ENCODE results near the gene THSD8. TPM values are rescaled to one million over a fixed set of nuclear protein-coding genes. Genes with fewer than 3 reads are reported as not detected.

The THSD8 gene
- polyA plus RNA-seq, 5 donors, result 4.2 to 10.2 (median 7.2) TPM

DNA sequence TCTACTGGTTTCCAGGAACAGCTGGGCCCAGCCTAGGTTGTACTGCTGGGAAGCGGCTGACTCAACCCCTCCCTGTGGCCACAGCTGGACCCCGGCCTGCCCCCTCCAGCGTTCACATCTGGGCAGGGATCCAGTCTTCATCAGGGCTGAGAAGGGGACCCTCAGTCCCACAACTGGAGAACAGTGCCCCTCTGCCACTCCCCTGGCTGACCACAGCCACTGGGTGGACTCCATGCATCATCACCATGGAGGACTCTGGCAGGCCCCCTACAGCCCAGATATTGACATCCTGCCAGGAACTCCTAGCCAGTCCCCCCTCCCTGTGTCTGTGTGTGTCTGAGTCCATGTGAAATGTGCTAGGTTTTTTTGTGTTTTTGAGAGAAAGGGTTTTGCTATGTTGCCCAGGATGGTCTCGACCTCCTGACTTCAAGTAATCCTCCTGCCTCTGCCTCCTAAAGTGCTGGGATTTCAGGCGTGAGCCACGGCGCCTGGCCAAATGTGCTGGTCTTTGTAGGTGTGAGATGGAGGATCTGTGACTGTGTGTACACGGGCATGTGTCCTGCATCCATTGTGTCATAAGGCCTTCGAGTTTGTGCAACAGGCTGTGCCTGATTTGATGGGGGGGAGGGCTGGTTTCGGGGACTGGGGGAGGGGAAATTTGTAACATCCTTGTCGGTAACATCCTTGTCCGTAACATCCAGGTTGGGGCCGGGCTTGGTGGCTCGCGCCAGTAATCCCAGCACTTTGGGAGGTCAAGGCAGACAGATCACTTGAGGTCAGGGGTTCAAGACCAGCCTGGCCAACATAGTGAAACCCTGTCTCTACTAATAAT is 22.5 kb upstream of the THSD8 start:
- peak; percentile 80 to 87 for DNase-seq

GRCh38 chr19:12782174-12782423 is 19.8 kb upstream of the THSD8 start:
- DNase-seq, result no peak

GRCh38 chr19:12782424-12783290 is 19.2 kb upstream of the THSD8 start:
- peak; percentile 86 to 88 for DNase-seq

DNA sequence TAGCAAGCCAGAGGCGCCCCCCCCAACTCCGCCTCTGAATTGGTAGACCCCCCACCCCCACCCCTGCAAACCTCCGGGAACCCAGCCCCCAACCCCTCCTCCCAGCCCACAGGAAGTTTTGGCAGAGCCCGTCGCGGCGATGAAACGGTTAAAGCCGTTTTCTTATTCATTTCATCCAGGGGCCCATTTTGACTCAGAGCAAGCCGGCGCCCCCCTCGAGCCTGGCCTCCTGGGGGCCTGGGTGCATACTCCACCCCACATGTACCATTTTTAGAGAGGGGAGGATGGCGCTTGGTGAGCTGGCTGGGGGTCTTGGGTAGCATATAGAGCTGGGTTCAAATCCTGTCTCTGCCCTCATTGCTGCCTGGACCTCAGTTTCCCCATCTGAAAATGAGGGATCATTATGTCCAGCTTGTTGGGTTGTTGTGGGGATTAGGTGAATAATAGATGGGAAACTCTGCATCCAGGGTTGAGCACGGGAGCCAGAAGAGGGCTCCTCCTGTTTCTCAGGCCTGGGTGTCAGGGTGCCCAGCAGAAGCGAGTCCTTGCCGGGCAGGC is 18.5 kb upstream of the THSD8 start:
- no peak for DNase-seq

GRCh38 chr19:12783849-12784393 is 17.9 kb upstream of the THSD8 start:
- DNase-seq, result no peak

- no peak for DNase-seq
Measured at GRCh38 chr19:12784394-12784870, 17.4 kb upstream of the THSD8 start.

DNA sequence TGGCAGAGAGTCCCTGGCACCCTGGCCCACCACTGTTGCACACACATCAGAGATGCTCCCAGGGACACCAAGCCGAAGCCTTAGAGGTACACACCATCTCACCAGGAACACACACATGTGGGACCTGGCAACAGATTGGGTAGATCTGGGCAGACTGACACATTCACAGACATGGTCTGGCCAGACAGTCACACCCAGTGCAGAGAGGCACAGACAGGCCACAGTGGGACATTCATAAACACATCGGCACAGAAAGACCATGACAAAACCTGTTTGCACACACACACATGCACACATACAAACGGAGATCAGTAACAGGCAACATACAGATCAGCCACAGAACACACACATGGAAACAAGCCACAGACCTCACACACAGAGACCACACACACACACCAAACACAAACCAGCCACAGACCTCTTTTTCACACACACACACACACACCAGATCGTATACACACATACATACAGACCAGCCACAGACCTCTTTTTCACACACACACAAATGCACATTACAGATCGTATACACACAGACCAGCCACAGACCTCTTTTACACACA is 16.9 kb upstream of the THSD8 start:
- peak in 1 of 2 donors; percentile 34 for DNase-seq

GRCh38 chr19:12785431-12786031 is 16.3 kb upstream of the THSD8 start:
- no peak for DNase-seq

DNA sequence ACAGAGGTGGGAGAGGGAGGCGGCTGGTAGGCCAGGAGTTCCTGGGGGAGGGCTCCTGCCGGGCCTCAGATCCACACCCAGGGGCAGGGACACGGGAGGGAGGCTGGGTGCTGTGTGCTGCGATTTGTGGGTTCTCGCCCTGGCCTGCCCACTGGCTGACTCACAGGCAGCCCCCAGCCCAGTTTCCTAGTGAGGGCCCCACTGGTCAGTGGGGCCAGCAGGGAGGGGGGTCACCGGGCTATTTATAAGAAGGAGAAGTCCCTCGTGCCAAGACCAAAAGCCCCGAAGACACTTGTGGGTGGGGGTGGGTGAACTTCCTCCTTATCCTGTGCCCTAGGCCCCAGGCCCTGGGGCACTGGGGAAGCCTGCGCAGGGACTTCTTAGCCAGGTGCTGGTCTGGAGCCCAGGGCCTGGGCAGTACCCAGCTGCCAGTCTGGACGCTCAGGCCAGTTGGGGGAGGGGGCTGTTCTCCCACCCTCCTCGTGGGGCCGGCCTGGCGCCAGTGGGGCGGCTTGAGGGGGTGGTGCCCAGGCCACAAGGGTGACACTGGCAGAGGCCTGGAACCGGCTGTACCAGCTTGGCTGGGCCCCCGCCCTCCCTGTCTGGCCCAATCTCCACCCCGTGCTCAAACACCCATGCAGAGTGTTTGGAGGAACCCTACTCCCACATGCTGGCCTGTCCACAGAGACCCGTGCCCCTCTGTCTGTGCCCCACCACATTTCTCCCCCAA is 15.6 kb upstream of the THSD8 start:
- peak in 1 of 2 donors; percentile 46 for DNase-seq

GRCh38 chr19:12786952-12787351 is 14.9 kb upstream of the THSD8 start:
- no peak for DNase-seq

DNA sequence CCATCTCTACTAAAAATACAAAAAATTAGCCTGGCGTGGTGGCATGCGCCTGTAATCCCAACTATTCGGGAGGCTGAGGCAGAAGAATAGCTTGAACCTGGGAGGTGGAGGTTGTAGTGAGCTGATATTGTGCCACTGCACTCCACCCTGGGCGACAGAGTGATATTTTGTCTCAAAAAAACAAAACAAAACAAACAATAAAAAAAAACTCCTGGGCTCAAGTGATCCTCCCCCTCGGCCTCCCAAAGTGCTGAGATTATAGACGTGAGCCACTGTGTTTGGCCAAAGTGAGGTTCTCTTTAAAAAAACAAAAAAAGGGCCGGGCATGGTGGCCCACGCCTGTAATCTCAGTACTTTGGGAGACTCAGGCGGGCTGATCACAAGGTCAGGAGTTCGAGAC is 14.4 kb upstream of the THSD8 start:
- no peak for DNase-seq

DNA sequence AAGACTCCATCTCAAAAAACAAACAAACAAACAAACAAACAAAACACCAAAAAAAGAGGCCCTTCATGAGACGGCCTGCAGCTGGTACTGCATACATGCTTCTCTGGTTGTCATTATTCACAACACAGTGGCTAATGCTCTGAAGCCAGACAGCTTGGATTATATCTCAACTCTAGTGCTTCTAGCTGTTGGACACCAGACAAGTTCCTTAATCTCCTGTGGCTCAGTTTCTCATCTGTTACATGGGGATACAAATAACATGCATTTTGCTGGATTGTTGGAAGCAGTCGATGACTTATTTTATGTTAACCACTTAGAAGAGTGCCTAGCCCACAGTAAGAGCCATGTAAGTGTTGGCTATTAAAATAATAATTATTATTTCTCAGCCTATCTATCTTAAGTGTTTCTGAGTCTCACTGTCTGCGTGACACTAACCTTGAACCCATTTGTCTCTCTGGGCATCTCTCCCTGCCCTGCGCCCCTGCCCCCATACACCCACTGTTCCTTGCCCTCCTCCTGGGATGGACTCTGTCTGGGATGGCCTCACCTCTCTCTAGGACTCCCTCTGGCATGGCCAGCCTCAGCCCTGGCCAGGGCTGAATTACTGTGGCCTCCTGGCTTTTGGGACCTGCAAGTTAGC is 13.7 kb upstream of the THSD8 start:
- DNase-seq, result peak in 1 of 2 donors; percentile 50

GRCh38 chr19:12788682-12789097 is 13.2 kb upstream of the THSD8 start:
- DNase-seq, result peak; percentile 84

GRCh38 chr19:12789098-12789903 is 12.6 kb upstream of the THSD8 start:
- peak in 1 of 2 donors; percentile 39 for DNase-seq

DNA sequence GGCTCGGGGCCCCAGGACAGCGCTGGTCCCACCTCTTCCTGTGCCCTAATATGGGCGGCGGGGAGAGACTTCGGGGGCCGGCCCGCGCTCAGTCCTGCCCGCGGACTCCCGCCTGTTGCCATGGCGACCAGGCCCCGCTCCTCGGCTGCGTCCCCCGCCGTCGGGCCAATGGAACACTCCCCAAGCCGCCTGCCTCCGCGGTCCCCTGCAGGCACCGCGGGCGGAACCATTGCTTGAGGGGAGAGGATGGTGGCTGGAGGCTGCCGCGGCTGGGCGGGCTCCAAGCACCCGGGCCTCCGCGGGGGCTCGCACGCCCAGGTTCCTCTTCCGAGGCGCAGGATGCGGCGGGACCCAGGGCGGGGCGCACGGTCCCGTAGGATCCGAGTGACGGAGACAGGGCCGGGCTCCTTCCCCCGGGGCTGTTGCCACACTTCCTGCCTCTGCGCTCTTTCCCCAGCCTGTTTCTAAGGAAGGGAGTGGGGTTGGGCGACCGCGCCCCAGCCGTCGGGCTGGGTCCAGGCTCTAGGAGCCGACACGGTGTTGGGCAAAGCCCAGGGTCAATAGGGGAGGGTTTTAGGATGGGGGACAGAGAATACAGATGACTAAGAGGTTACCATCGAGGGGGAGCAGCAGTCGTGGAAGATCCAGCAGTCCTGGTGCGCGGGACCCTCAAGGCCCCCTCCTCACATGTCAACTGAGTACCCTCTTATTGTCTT is 11.8 kb upstream of the THSD8 start:
- peak; percentile 95 to 97 for DNase-seq

DNA sequence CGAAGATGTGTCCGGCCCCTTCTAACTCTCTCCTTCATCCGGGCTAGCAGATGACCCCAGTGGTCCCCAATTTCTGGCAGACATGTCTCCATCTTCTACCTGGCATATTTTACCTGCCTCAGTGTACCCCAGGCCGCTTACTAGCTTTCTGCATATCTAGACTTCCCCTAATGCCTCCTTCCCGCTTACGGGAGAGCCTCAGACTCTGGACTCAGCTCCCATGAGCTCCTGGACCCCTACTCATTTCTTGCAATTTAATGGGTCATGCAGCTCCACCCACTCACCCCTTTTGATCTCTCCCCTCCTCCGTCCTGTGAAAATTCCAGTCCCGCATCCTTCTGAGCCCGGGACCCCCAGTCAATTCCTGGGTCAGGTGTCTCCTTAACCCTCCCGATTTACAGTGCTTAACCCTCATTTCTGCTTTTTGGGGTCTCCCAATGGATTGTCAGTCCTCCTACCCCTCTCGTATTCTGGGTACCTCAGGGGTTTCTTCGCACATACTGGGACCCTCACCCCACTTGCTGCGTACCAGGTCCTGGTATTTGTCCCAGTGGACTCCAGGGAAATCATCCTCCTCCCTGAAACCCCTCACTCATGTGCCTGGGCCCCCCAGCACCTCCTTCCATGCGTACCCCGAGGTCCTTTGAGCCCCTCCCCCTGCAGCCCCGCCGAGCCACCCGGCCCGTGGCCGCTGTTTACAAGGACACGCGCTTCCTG is 11.1 kb upstream of the THSD8 start:
- DNase-seq, result no peak

DNA sequence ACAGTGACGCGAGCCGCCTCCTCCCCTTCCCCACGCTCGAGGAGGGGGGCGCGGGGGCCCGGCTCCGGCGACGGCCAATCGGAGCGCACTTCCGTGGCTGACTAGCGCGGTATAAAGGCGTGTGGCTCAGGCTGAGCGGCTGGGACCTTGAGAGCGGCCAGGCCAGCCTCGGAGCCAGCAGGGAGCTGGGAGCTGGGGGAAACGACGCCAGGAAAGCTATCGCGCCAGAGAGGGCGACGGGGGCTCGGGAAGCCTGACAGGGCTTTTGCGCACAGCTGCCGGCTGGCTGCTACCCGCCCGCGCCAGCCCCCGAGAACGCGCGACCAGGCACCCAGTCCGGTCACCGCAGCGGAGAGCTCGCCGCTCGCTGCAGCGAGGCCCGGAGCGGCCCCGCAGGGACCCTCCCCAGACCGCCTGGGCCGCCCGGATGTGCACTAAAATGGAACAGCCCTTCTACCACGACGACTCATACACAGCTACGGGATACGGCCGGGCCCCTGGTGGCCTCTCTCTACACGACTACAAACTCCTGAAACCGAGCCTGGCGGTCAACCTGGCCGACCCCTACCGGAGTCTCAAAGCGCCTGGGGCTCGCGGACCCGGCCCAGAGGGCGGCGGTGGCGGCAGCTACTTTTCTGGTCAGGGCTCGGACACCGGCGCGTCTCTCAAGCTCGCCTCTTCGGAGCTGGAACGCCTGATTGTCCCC is 10.4 kb upstream of the THSD8 start, which contains the start of gene JUNB:
JUNB (plus strand) TSS at position 142 of the 706 bp plus-strand sequence; CDS start at position 428, 286 bp downstream.
- peak; percentile 95 to 96 for DNase-seq

Data from right lung (tissue), 5 donors.